IPS DF 4.7 (cell line): ENCODE results near the gene CHD6.

ENCODE experiments used
- DNase-seq: peaks from one replicate; pipeline ENCODE4 v3.0.0-alpha.2; 2013; ENCODE audit warnings: low spot score; ENCODE audit errors: extremely low read depth

CHD6 gene

GRCh38 chr20:41592516-41593216 lies 25.5 kb downstream of the CHD6 start:
- DNase-seq: no peak

- no peak for DNase-seq
These were observed 30.2 kb downstream of the CHD6 start for GRCh38 chr20:41587956-41588355.

DNA sequence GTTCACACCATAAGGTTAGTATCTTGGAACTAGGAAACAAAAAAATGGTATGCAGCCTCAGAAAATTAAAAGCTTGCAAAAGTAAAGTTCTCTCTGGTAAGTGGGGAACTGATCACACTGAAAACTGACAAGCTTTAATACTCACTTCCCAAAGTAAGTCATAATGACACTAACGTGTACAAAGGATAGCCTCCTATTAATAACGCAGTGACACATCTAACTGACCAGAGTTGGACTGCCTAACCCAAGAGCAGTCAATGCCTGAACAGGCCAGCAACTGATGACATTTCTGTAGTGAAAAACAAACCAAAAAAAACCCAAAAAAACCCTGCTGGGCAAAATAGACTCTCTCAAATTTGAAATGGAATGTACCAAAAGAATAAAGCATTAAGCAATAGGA lies 30.7 kb downstream of the CHD6 start:
- DNase-seq: no peak

- DNase-seq: no peak
These were observed 31.4 kb downstream of the CHD6 start for GRCh38 chr20:41586772-41587171.

GRCh38 chr20:41580350-41580749 lies 37.8 kb downstream of the CHD6 start:
- no peak for DNase-seq

DNA sequence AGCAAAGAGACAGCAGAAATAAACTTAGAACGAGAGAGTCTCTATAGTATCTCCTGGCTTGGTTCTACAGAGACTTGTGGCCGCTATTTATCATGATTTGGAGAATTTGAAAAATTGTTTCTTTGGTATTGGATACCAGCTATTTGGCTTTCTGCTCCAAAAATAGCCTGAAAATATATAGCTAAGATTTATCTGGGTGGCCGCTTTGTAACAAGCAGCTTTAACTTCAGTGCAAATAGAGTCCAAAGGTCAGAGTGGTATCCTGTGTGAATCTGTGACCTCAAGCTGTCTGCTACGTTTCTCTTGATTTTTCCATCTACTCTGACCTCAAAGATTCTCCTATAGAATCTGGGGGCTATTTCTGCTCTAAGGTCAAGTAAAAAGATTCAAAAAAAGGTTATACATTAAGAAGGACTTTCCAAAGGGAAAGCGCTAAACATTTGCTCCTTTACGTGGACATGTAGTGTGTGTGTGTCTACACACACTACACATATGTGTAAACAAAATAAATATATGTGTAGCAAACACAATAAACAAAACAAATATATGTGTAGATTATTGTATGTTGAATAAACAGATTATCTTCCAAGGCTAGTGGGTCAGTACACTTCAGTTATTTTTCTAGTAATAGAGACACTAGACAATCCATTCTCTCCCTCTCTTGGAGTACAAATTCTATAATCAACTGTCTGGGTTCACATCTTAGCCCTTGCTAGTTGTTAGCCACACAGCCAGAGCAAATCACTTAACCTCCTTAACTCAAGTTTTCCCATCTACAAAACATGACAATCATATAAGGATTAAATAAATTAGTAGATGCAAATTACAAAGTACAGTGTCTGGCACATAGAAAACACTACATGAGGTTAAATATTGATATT lies 40.8 kb downstream of the CHD6 start:
- no peak for DNase-seq

DNA sequence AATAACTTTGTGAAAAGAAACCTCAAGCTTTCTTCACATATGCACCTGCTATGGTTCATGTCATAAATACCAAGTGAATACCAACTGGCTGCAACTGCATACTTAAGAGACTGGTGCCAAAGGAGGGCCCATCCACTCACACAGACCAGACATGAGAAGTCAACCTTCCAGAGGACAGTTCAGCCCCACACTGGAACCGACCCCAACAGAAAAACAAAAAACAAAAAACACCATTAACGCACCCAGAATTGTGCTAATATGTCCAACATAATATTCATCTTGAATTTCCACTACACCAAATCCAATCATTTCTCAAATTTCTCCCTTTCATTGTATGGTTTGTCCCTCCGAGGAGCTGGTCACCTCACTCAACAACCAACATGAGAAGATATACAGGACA lies 42.8 kb downstream of the CHD6 start:
- DNase-seq: no peak

DNA sequence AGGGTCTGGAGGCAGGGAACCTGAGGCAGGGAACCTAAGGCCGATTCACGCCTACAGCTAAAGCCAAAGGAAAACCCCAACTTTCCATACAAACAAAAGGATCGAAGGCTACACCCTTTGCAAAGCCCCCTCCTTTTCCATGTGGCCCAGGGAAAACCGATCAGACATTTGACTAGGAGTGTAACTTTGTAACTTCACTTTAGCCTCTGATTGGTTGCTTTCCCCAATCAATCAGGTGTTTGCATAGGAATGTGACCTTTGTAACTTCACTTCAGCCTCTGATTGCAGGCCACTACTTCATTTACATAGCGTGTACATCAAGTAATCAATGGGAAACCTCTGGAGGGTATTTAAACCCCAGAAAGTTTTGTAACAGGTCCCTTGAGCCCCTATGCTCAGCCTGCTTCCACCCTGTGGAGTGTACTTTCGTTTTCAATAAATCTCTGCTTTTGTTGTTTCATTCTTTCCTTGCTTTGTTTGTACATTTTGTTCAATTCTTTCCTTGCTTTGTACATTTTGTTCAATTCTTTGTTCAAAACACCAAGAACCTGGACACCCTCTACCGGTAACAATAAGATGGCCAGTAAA lies 43.3 kb downstream of the CHD6 start:
- no peak for DNase-seq

DNA sequence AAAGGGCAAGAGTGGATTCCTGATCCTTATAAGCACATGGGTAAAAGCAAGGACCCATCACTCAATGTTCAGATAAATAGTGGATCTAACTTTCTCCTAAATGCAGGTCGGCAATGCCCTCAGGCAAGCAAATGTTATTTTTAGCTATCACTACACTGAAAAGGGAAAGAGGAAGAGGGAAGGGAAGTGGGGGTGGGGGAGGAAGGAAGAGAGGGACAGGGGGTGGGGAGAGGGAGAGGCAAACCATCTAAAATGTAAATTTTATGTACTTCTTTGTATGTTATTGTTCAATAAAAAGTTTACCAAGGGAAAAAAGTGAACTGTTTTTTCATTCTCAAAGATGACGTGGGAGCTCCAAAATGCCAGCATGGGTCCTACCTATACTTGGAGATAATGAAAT lies 44.2 kb downstream of the CHD6 start:
- DNase-seq: no peak

- DNase-seq: no peak
These were observed 46.1 kb downstream of the CHD6 start for GRCh38 chr20:41572010-41572572.

DNA sequence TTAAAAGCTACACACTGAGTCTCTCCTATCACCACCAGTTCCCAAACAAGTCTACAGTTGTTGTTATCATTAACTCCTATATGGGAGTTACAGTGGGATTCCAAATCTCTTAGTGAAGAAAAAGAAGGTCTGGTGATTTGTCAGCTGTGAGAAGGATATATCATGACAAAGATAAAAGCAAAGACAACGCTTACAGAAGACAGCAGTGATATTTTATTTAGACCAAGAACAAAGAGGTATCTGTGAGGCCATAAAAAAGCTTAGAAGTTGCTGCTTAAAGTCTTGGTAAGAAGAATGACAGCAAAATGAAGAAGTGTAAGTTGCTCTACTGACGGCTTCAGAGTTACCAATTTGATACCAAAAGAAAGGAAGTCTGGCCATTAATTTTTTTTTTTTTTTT lies 47.2 kb downstream of the CHD6 start:
- DNase-seq: no peak

GRCh38 chr20:41570557-41570956 lies 47.6 kb downstream of the CHD6 start:
- DNase-seq: no peak

DNA sequence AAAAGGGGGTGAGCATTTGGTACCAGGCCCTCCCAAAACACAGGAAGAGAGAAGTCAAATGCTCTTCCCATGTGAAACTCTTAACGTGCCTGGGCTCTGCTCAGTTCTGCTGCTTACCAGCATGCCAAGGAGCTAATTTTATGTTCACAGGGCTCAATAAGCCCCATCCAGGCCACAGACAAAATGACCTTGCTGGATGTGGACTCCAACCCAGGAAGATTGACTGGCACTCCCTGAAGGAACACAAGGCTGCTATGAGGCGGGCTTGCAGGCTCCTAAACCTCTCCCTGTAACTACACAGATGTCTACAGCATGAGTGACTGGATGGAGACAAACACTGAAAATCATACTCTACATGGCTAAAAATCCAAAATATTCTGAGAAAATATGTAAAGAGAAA lies 50.6 kb downstream of the CHD6 start:
- no peak for DNase-seq

GRCh38 chr20:41566896-41567527 lies 51.2 kb downstream of the CHD6 start:
- no peak for DNase-seq

GRCh38 chr20:41563087-41563486 lies 55.1 kb downstream of the CHD6 start:
- no peak for DNase-seq

DNA sequence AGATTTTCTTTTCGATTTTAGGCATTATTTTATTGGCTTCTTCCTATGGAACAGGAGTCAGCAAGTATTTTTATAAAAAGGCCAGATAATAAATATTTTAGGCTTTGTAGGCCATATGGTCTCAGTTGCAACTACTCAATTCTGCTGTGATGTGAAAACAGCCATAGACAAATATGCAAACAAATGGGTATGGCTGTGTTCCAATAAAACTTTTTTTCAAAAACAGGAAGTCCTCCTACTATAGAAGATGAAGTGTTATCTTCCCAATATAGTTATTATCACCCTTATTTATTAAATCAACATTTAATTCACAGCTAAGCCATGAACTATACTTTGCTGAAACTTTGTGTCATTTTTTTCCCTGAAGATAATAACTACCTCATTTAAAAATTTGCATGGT lies 57.2 kb downstream of the CHD6 start:
- DNase-seq: no peak

DNA sequence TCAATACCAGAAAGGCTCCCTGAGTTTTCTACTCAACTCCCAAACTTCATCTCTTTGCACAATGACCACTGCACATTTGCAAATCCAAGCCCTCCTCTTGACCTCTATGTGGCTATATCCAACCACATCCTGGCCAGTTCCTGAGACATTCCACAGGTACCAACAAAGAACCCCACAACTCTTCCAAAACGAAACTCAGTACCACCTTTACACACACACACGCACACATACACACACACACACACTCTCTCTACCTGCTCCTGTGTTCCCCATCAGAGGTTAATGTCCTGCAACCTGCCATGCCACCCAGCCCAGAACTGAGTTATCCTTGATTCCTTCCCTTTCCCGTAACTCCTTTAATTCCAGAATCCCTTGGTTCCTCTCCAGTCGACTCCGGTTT lies 58.5 kb downstream of the CHD6 start:
- no peak for DNase-seq

- no peak for DNase-seq
These were observed 64.9 kb downstream of the CHD6 start for GRCh38 chr20:41553142-41553879.

GRCh38 chr20:41552295-41553068 lies 65.7 kb downstream of the CHD6 start:
- no peak for DNase-seq

- DNase-seq: no peak
These were observed 67.0 kb downstream of the CHD6 start for GRCh38 chr20:41551011-41551705.
